Activated CD8-positive, alpha-beta memory T cell treated with anti-CD3 and anti-CD28 coated beads, Interleukin-2, amount 50 U/mL, for 24 hours (primary cell): ENCODE measurements around the gene SCN1B.
"Not testable (repeated sequence)": the region's sequence is repeated elsewhere in the genome, so short reads cannot be mapped to it uniquely, and the experiment has no call there.

Experiments used
- DNase-seq: peaks from one replicate; pipeline ENCODE4 v3.0.0-alpha.2; 2020; ENCODE audit errors: extremely low read depth

Gene SCN1B

GRCh38 chr19:35030257-35031071, at the start of gene SCN1B:
TSS of gene SCN1B (plus strand) at chr19:35030470. CDS start at chr19:35030821, 351 bp downstream.
- no peak for DNase-seq

GRCh38 chr19:34982275-34982674, 48.0 kb upstream of the SCN1B start:
- DNase-seq = no peak

DNA sequence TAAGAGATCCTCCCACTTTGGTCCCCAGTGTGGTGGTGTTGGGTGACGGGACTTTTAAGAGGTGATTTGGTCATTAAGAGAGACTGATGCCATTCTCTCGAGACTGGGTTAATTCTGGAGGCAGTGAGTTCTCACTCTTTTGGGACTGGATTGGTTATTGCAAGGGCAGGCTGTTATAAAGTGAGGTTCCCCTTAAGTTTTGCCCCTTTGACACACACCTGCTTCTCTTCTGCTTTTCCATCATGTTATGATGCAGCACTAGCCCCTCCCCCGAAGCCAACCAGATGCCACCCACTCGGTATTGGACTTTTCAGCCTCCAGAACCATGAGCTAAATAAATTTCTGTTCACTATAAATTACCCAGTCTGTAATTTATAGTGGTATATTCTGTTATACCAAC, 46.5 kb upstream of the SCN1B start:
- DNase-seq = no peak

GRCh38 chr19:34984287-34984686, 46.0 kb upstream of the SCN1B start:
- no peak for DNase-seq

DNA sequence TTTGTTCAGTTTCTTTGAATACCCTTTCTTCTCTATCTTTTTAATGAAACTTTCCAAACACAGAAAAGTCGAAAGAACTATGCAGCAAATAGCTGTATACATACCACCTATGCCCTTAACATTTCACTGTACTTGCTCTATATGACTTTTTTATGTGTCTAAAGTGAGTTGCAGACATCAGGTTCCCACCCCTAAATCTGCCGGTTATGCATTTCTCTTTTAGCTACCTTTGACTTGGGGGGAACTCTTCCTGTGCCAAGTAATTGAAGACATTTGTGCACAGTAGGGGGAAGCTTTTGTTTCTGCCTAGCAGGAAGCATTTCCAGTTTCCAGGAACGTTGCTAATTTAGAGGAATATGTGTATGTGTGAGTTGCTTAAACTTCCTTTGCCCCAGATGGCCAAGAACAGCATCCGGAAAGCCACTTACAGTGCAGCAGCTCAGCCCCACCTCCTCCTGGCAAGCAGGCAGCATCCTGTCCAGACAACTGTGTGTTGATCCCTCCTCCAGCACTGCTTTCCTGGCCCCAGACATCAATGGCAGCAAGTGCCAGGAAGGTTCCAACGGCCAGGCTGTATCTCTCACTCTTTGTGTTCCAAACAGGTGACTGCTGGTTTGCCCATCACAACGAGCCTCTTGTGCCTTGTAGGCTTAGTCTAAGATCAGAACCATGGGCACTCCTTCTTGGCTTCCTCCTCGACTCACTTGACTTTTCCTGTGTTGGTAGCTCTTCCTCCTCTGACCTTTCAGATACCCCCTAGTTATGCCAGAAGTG, 44.8 kb upstream of the SCN1B start:
- no peak for DNase-seq

DNA sequence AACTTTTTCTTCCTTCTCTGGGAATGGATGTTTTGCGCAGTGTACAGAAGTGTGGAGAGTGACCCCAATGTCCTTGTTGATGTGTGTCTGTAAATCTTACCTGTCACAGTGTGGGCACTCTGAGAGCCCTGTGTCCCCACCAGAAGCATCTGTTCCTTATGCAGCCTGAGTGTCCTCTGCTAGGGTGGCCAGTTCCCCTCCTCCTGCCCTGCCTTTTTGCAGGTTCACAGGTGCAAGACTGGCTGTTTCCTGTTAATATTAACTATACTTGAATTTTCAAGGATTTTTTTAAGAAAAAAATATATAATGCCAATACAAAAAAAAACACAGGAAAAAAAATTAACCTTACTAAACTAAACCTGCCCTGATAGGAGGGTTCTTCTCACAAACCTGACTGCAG, 42.2 kb upstream of the SCN1B start:
- DNase-seq = no peak

DNA sequence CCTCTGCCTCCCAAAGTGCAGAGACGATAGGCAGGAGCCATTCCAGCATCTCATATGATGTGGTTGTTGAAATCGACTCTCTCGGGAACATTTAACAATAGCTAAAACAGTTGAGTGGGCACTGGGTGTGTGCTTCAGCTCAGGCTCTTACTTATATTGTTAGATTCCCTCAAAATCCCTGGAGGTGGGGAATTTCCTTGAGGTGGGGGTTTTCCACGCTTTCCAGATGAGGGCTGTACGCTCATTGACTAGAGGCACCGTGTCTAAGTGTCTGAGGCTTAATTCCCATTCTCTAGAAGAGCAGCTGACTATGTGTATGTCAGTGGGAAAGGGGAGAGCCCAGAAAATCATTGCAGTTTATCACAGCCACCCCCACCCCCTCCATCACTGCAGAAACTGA, 41.0 kb upstream of the SCN1B start:
- no peak for DNase-seq

GRCh38 chr19:34990578-34991192, 39.6 kb upstream of the SCN1B start:
- DNase-seq = no peak

DNA sequence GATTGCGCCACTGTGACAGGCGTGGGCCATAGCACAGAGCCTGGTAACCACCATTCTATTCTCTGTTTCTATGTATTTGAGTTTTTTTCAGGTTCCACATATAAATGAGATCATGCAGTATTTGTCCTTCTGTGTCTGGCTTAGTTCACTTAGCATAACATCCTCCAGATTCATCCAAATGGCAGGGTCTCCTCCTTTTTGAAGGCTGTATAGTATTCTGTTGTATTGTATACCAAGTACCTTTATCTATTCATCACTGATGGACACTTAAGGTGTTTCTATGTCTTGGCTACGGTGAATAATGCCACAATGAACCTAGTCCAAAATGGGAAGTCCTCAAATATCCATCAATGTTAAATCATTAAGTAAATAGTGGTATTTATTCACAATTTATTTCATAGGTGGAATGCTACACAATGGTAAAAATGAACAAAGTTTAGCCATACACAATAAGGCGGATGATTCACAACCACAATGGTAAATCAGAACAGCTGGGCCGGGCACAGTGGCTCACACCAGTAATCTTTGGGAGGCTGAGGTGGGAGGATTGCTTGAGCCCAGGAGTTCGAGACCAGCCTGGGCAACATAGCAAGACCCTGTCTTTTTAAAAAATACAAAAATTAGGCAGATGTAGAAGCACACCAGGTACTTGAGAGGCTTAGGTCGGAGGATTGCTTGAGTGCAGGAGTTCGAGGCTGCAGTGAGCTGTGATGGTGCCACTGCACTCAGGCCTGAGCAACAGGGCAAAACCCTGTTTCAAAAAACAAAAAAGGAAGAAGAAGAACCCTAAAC, 38.5 kb upstream of the SCN1B start:
- no peak for DNase-seq

GRCh38 chr19:34992582-34992981, 37.7 kb upstream of the SCN1B start:
- DNase-seq = not testable (repeated sequence)

DNA sequence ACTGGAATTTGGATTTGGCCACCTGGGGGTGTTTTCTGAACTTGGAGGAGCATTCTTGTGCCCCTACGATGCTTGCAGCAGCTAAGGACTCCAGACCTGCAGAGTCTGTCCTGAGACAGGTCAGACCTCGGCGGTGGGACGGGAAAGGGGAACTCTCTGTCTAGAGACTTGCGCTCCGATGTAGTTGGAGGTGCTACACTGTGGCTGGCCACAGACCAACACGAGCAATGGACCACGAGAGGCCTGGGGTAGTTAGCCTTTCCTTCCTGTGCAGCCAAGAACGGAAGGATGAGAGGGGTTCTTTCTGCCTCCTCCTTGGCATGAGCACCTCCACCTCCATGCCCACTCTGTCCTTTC, 36.0 kb upstream of the SCN1B start:
- no peak for DNase-seq

- no peak for DNase-seq
Observed at GRCh38 chr19:34994643-34995541, 35.4 kb upstream of the SCN1B start.

DNA sequence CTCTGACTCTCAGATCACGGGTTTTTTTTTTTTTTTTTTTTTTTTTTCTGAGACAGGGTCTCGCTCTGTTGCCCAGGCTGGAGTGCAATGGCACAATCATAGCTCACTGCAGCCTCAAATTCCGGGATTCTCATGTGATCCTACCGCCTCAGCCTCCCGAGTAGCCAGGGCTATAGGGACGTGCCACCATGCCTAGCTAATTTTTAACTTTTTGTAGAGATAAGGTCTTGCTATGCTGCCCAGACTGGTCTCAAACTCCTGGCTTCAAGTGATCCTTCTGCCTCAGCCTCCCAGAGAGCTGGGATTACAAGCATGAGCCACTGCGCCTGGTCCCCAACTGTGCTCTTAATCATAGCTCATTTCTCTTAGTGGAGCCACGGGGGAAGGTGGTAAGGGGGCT, 34.7 kb upstream of the SCN1B start:
- DNase-seq = no peak

DNA sequence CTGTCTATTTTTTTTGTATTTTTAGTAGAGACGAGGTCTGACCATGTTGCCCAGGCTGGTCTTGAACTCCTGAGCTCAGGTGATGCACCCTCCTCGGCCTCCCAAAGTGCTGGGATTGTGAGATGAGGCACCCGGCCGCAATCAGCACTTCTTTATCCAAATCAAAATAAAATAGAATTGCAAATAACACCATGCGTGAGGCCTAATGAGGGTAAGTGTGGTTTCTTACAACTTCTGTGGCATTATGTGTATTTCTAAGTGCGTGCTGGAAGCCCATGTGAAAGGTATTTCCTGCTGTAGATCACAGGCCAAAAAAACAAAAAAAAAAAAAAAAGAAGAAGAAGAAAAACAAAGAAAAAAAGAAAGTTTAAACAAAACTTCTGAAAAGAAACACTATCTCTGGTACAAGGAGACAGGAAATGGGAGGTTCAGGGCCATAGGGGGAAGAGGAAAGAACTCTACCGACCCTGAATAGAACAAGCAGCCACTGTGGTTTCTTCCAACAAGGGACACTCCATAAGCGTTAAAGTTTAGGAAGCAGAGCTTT, 33.1 kb upstream of the SCN1B start:
- DNase-seq = no peak

DNA sequence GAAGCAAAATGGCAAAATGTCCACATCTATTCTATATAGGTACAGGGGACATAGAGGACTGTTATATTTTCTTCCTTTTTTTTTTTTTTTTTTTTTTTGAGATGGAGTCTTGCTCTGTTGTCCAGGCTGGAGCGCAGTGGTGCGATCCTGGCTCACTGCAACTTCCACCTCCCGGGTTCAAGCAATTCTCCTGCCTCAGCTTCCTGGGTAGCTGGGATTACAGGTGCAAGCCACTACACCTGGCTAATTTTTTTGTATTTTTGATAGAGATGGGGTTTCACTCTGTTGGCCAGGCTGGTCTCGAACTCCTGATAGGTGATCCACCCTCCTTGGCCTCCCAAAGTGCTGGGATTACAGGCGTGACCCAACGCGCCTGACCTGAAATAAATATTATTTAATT, 32.0 kb upstream of the SCN1B start:
- DNase-seq = not testable (repeated sequence)

DNA sequence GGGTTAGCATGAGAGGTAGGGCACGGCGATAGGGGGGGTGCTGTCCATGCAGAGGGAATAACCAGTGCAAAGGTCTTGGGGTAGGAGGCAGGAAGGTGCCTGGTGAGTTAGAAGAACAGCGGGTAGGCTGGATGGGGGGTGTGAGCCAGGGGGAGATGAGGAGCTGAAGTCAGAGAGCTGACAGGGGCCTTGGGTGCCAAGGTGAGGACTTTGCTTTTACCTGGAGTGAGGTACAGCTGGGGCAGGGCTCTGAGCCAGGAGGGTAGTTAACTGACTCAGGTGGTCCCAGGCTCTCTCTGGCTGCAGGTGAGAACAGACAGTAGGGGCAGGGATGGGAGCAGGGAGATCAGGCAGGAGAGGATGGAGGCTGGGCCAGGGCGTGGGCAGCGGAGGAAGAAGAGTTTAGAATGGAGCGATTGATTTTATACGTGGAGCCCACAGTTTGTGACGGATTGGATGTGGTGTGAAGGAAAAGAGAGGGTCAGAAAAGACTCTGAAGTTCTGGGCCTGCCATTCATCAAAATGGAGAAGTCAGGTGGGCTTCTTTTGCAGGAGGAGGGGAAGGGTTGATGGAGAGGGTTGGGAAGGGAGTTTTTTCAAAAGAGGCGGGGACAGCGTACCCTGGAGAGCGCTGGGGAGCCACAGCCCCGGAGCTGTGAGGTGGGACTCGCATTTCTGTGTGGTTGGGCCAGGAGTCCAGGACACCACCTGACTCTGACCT, 31.3 kb upstream of the SCN1B start:
- DNase-seq = no peak

- DNase-seq = no peak
Observed at GRCh38 chr19:34999498-35000337, 30.6 kb upstream of the SCN1B start, which contains the start of gene GRAMD1A. TSS of gene GRAMD1A (plus strand) at chr19:35000323. CDS start at chr19:35000479, 156 bp downstream.

- no peak for DNase-seq
Observed at GRCh38 chr19:35000338-35000646, 30.0 kb upstream of the SCN1B start.
